ENCODE data around the gene FAM200C. TPM values are rescaled to one million over a fixed set of nuclear protein-coding genes. Genes with fewer than 3 reads are reported as not detected.

FAM200C gene
- total RNA-seq, 1 donor from 2014 or later = 6.5 TPM

GRCh38 chr5:160444407-160444806, 44.6 kb upstream of the FAM200C start:
- no peaks in the 10 kb centered on the region for H3K27me3 Mint-ChIP-seq
- no peak overlapping the region for H3K4me3 Mint-ChIP-seq (ENCODE audit: low read depth)
- no peak for TF ChIP-seq CTCF (IDR thresholded peaks at IDR 0.05; ENCODE audit: unreplicated experiment)
- H3K9me3 Mint-ChIP-seq (ENCODE audit: low read depth) = peaks cover 9% of the 10 kb centered on the region
- no peaks in the 10 kb centered on the region for H3K36me3 Mint-ChIP-seq (ENCODE audit: insufficient read depth)
- DNase-seq (ENCODE audit: low spot score, unreplicated experiment) = no peak
- no peak overlapping the region for H3K27ac Mint-ChIP-seq
- H3K4me1 Mint-ChIP-seq (ENCODE audit: low read depth) = no peaks in the 10 kb centered on the region

- no peak overlapping the region for H3K4me3 Mint-ChIP-seq (ENCODE audit: low read depth)
- H3K36me3 Mint-ChIP-seq (ENCODE audit: insufficient read depth) = no peaks in the 10 kb centered on the region
- no peak for DNase-seq (ENCODE audit: low spot score, unreplicated experiment)
- H3K27me3 Mint-ChIP-seq = peaks cover 2% of the 10 kb centered on the region
- TF ChIP-seq CTCF (IDR thresholded peaks at IDR 0.05; ENCODE audit: unreplicated experiment) = no peak
- H3K9me3 Mint-ChIP-seq (ENCODE audit: low read depth) = peaks cover 4% of the 10 kb centered on the region
- H3K4me1 Mint-ChIP-seq (ENCODE audit: low read depth) = peaks cover 4% of the 10 kb centered on the region
- no peak overlapping the region for H3K27ac Mint-ChIP-seq
Measured at GRCh38 chr5:160442824-160443431, 43.1 kb upstream of the FAM200C start.

DNA sequence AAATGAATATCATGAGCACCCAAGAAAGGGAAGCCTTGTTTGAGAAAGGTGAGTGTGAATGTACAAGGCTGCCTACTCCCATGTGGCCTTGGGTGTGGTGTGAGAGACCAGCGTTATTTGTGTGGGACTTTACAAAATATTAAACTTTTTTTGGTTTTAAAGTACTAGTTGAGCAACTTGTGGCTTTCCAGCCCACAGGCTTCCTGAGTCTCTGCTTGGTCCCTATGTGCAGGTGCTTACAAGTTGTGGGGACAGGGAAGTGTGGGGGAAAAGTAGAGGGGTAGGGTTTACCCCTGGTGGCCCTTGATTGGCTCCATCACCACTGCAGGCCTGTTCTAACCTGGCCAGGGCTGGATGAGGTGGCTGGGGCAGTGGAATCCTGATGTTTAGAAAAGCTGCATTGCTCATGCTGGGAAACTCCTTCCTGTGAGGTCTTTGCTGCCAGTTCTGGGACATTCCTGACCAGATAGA, 41.5 kb upstream of the FAM200C start:
- no peaks in the 10 kb centered on the region for H3K36me3 Mint-ChIP-seq (ENCODE audit: insufficient read depth)
- TF ChIP-seq CTCF (IDR thresholded peaks at IDR 0.05; ENCODE audit: unreplicated experiment) = no peak
- H3K27me3 Mint-ChIP-seq = peaks cover 2% of the 10 kb centered on the region
- H3K4me3 Mint-ChIP-seq (ENCODE audit: low read depth) = no peak overlapping the region
- peaks cover 4% of the 10 kb centered on the region for H3K4me1 Mint-ChIP-seq (ENCODE audit: low read depth)
- no peak for DNase-seq (ENCODE audit: low spot score, unreplicated experiment)
- no peak overlapping the region for H3K27ac Mint-ChIP-seq
- H3K9me3 Mint-ChIP-seq (ENCODE audit: low read depth) = no peaks in the 10 kb centered on the region

- Mint-ChIP-seq H3K27ac (peak overlapping the region; percentile 11), H3K4me3 (ENCODE audit: low read depth) (peak overlapping the region; percentile 24), H3K4me1 (ENCODE audit: low read depth) (peaks cover 6% of the 10 kb centered on the region), H3K27me3 (peaks cover 9% of the 10 kb centered on the region), H3K9me3 (ENCODE audit: low read depth) (no peaks in the 10 kb centered on the region), H3K36me3 (ENCODE audit: insufficient read depth) (no peaks in the 10 kb centered on the region)
- peak; percentile 97 for TF ChIP-seq CTCF (IDR thresholded peaks at IDR 0.05; ENCODE audit: unreplicated experiment)
- DNase-seq (ENCODE audit: low spot score, unreplicated experiment) = peak; percentile 85
Measured at GRCh38 chr5:160439205-160439600, 39.3 kb upstream of the FAM200C start.

GRCh38 chr5:160438316-160439204, 38.7 kb upstream of the FAM200C start:
- Mint-ChIP-seq H3K27me3 (peaks cover 9% of the 10 kb centered on the region), H3K9me3 (ENCODE audit: low read depth) (no peaks in the 10 kb centered on the region), H3K27ac (no peak overlapping the region), H3K4me3 (ENCODE audit: low read depth) (peak overlapping the region; percentile 24), H3K36me3 (ENCODE audit: insufficient read depth) (no peaks in the 10 kb centered on the region), H3K4me1 (ENCODE audit: low read depth) (peaks cover 9% of the 10 kb centered on the region)
- TF ChIP-seq CTCF (IDR thresholded peaks at IDR 0.05; ENCODE audit: unreplicated experiment) = peak; percentile 72
- DNase-seq (ENCODE audit: low spot score, unreplicated experiment) = no peak
